ENCODE measurements around the gene FAM221A.

GRCh38 chr7:23746629-23747028, 66.6 kb downstream of the FAM221A start:
- TF ChIP-seq CTCF (IDR thresholded peaks at IDR 0.05) (no peak), IRF2 (CRISPR knock-in tag; IDR thresholded peaks at IDR 0.05; ENCODE audit: borderline replicate concordance, low read depth) (no peak), SP1 (CRISPR knock-in tag; conservative IDR thresholded peaks at IDR 0.05) (no peak)

All from WTC11 (cell line).